HuH-7.5 (cell line): ENCODE data around the gene ZNF783.
"Not testable (repeated sequence)": the region's sequence is repeated elsewhere in the genome, so short reads cannot be mapped to it uniquely, and the experiment has no call there.

Source experiments
- DNase-seq: peaks from one replicate; pipeline ENCODE4 v3.0.0; 2011; ENCODE audit warnings: low spot score

Gene ZNF783

DNA sequence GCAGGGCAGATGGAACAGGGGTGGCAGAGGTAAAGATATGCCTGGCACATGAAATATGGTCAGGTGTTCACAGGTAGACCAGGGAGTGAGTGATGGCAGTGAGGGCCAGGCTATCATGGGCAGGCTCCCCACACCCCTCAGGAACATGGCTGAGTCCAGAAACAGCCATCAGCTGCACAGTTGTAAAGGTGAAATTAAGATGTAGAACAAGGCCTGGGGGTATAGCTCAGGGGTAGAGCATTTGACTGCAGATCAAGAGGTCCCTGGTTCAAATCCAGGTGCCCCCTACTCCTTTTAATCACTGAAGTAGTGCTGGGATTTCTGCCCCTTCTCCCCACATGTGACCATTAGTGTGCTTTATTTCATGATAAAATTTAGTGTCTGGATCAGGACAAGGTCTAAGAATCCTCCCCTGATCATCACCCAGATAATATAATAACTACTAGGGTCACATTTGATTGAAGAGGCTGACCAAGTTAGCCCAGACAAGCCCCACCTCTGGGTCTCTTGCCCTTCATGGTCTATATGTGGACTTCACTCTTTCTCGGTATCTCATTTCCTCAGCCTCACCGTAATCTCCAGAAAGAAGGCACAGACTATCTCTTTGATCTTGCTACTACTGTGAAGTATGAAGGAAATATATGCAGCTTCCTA lies 69.0 kb downstream of the ZNF783 start:
- no peak for DNase-seq

DNA sequence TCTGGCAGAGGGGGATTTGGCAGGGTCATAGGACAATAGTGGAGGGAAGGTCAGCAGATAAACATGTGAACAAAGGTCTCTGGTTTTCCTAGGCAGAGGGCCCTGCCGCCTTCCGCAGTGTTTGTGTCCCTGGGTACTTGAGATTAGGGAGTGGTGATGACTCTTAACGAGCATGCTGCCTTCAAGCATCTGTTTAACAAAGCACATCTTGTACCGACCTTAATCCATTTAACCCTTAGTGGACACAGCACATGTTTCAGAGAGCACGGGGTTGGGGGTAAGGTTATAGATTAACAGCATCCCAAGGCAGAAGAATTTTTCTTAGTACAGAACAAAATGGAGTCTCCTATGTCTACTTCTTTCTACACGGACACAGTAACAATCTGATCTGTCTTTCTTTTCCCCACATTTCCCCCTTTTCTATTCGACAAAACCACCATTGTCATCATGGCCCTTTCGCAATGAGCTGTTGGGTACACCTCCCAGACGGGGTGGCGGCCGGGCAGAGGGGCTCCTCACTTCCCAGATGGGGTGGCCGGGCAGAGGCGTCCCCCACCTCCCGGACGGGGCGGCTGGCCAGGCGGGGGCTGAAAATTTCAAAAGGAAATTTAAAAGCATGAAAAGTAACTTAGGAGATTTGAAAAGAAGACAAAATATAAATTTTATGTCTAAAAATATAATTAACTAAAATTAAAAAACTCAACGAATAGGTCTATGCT lies 70.8 kb downstream of the ZNF783 start:
- DNase-seq, result not testable (repeated sequence)

DNA sequence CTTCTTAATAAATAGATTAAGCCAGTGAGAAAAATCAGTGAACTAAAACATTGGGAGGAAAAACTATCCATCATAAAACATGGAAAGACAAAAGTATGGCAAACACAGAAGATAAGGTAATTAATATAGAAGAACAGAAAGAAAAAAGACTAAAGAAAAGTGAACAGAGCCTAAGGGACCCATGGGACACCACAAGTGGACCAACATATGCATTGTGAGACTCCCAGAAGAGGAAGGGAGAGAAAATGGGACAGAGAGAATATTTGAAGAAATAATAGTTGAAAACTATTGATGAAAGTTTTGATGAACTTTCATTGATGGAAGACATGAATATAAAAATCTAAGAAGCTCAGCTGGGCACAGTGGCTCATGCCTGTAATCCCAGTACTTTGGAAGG lies 71.3 kb downstream of the ZNF783 start:
- no peak for DNase-seq

DNA sequence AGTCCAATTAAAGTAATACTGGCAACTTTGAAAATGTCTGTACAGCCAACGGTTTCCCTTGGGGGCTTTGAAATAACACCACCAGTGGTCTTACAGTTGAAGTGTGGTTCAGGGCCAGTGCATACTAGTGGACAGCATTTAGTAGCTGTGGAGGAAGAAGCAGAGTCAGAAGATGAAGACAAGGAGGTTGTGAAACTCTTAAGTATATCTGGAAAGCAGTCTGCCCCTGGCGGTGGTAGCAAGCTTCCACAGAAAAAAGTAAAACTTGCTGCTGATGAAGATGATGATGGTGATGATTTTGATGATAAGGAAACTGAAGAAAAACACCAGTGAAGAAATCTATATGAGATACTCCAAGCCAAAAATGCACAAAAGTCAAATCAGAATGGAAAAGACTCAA lies 72.2 kb downstream of the ZNF783 start:
- no peak for DNase-seq
